B cell (primary cell): ENCODE data around the gene CASK.

Experiments used
- EZH2 ChIP-seq: IDR thresholded peaks from 2 replicates; pipeline ENCODE4 v1.6.1; 2012; ENCODE audit warnings: borderline replicate concordance, low read depth, mild to moderate bottlenecking, moderate library complexity, low read length; ENCODE audit not compliant: insufficient read depth, poor library complexity, severe bottlenecking
- TF ChIP-seq, protein P1 (sequence below): fragments of 200-600 bp; IDR thresholded peaks from one replicate; pipeline ENCODE4 v1.8.0; 2022; ENCODE audit warnings: antibody characterized with exemption, mild to moderate bottlenecking

GRCh38 chrX:41515376-41515775 is 408.0 kb downstream of the CASK start:
- TF ChIP-seq EZH2: no peak
- TF ChIP-seq, protein P1, sequence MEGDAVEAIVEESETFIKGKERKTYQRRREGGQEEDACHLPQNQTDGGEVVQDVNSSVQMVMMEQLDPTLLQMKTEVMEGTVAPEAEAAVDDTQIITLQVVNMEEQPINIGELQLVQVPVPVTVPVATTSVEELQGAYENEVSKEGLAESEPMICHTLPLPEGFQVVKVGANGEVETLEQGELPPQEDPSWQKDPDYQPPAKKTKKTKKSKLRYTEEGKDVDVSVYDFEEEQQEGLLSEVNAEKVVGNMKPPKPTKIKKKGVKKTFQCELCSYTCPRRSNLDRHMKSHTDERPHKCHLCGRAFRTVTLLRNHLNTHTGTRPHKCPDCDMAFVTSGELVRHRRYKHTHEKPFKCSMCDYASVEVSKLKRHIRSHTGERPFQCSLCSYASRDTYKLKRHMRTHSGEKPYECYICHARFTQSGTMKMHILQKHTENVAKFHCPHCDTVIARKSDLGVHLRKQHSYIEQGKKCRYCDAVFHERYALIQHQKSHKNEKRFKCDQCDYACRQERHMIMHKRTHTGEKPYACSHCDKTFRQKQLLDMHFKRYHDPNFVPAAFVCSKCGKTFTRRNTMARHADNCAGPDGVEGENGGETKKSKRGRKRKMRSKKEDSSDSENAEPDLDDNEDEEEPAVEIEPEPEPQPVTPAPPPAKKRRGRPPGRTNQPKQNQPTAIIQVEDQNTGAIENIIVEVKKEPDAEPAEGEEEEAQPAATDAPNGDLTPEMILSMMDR: no peak
